NCI-H526 treated with DMSO at 0.1 percent for 48 hours (cell line): Measurements from ENCODE around the gene LDHB.

Experiments used
- DNase-seq: peaks from one replicate; lab custom pipeline; 2025; lab: John Stamatoyannopoulos, UW

LDHB gene

DNA sequence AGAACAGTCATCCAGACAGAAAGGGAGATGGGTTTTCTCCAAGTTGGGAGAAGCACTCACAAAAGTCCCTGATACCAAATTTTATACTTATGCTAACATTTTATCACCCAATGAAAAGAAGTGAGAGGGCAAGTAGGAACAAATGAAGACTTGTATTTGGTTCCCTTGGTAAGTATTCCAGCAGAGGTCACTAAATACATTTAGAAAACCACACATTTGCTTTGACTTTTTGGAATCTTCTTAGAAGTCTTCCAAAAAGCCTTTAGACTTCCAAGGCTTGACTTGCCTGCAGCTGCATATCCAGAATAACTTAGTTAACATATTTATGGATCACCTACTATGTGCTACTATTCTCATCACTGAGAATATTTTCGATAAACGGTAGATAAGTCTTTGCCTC is 49.9 kb downstream of the LDHB start:
- DNase-seq: no peak

- DNase-seq: no peak
Measured at GRCh38 chr12:21606175-21606574, 51.5 kb downstream of the LDHB start.

- DNase-seq: no peak
Measured at GRCh38 chr12:21604245-21605101, 53.2 kb downstream of the LDHB start, which contains the start of gene GYS2. TSS of gene GYS2 (minus strand) at chr12:21604847. CDS start at chr12:21604592, 255 bp downstream.

GRCh38 chr12:21602774-21603173 is 54.9 kb downstream of the LDHB start:
- no peak for DNase-seq

GRCh38 chr12:21600196-21600595 is 57.4 kb downstream of the LDHB start:
- DNase-seq: no peak

DNA sequence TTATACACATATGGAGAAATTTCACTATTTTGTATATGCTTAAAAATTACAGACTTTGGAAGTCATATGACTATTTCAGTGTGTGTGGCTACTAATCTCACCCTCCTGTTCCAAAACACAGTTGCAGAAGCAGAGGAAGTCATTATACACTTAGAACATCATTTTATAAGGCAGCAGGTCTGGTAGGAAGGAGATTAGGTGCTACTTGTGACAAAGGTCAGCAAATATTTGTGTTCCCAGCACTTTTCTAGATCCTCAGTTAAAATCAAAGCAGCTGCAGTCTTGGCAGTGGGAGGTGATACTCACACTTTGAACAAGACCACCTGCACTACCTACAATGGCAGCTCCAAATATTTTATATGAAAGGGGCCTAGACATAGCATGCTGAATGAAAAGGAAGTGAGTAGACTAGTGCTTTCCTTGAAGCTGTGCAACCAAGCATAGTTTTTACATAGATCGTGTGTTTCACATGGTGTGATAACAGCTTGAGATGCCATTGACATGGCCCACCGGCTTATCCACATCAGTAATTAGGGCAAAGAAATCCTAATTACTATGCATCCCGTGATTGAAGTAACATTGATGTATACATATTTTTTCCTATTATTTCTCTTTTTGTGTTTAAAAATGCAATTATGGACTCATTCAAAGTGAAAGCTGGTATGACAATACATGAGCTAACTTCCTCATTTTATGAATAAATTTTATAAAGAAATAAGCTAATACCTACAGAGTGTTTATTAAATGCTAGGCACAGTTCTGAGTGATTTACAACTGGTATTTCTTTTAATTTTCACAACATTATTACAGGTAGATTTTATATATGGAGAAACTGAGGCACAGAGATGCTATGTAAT is 58.3 kb downstream of the LDHB start:
- no peak for DNase-seq

- DNase-seq: no peak
Measured at GRCh38 chr12:21598651-21599050, 59.0 kb downstream of the LDHB start.

DNA sequence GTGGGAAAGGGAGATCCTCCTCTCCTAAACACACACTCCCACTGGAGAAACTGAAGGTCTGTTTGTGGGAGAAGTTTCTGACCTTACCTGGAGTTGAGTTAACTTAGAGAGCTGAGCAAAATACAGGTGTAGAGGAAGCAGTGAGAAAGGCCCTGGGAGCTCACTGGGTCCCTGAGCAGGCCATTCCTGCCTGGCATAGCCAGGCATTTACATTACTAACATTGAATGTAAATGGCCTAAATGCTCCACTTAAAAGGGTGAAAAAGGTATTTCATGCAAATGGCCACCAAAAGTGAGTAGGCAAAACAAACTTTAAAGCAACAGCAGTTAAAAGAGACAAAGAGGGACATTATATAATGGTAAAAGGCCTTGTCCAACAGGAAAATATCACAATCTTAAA is 62.3 kb downstream of the LDHB start:
- peak; percentile 11 for DNase-seq

DNA sequence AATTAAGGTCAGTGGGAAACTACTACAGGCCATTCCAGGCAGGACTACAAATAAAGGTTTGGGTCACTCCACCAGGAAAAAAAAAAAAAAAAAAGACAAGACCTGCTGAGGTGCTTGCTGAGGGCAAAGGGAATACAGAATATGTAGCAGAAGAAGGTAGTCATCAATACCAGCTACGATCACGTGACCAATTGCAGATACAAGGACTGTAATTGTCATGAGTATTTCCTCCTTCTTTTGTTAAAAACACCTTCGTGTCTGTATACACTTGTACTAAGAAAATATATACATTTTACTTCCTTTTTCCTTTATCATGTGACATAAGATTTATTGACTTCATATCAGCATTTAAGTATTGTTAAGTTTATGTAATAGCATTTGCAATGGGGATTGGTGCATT is 72.2 kb downstream of the LDHB start:
- no peak for DNase-seq
